HepG2 (cell line): Measurements from ENCODE around the gene DAAM2. TPM values are rescaled to one million over a fixed set of nuclear protein-coding genes. Genes with fewer than 3 reads are reported as not detected.

Experiments used
- ATAC-seq: fragments of 200-7000 bp; cut with Tn5 transposase; 3 replicates; pipeline ENCODE4 v1.9.1; 2020; ENCODE audit warnings: mild to moderate bottlenecking, moderate library complexity
- BruUV-seq: library from RNA; stranded (reverse); fragments of 400-500 nt; replicated peaks from 2 replicates; lab custom pipeline; 2021; lab: Mats Ljungman, UMichigan
- CTCF ChIA-PET: fragments of 300-600 bp; formaldehyde crosslinking; extraction: SDS; loops from one replicate; lab custom pipeline; 2021; ENCODE audit warnings: low total read pairs, inconsistent platforms, low intra/inter-chr PET ratio; lab: Yijun Ruan, JAX
- POLR2A ChIA-PET: fragments of 350-600 bp; sonication (Branson Sonifier 250); formaldehyde crosslinking; loops from one replicate; lab custom pipeline; 2020; ENCODE audit warnings: antibody characterized with exemption, inconsistent platforms; lab: Yijun Ruan, JAX
- DNase-seq: peaks from one replicate; pipeline ENCODE4 v3.0.0-alpha.2; 2015; ENCODE audit warnings: low spot score
- FAIRE-seq: peaks from 3 replicates; lab custom pipeline; 2011; peaks lifted over from hg19 to GRCh38; lab: Jason Lieb, UNC
- H2AFZ ChIP-seq: one replicate; pipeline ENCODE4 v1.6.1; 2011; ENCODE audit warnings: low read length, inconsistent platforms
- H3K27ac ChIP-seq: fragments of 300-600 bp; 3 replicates; pipeline ENCODE4 v1.8.0; 2011; ENCODE audit warnings: mixed run types, mild to moderate bottlenecking, mixed read lengths, low read length, inconsistent platforms; ENCODE audit not compliant: insufficient read depth; ENCODE audit errors: extremely low read length
- H3K27me3 ChIP-seq, 2 experiments: fragments of 200-600 bp in 1 of 2; 2 replicates in 1 of 2; 3 replicates in 1 of 2; pipeline versions ENCODE4 v1.6.0 to v1.8.0; 2011; ENCODE audit warnings: low read length in 2 of 2, mild to moderate bottlenecking in 2 of 2, moderate library complexity in 2 of 2, inconsistent platforms in 1 of 2; ENCODE audit not compliant: insufficient read depth in 2 of 2, control insufficient read depth in 1 of 2
- H3K36me3 ChIP-seq, 2 experiments: fragments of 200-600 bp in 1 of 2; replicated peaks in 1 of 2; 2 replicates in 1 of 2; 3 replicates in 1 of 2; pipeline versions ENCODE4 v1.5.1 to v1.8.0; 2011; ENCODE audit warnings: low read length in 2 of 2, inconsistent platforms in 1 of 2; ENCODE audit not compliant: insufficient read depth in 2 of 2, control insufficient read depth in 1 of 2
- H3K4me1 ChIP-seq: 2 replicates; pipeline ENCODE4 v1.5.1; 2012; ENCODE audit warnings: low read length, inconsistent platforms; ENCODE audit not compliant: insufficient read depth
- H3K4me2 ChIP-seq: 2 replicates; pipeline ENCODE4 v1.6.0; 2011; ENCODE audit warnings: low read depth, low read length, inconsistent platforms
- H3K4me3 ChIP-seq, 3 experiments: fragments of 200-600 bp in 1 of 3; sonication (generic), shearing (Covaris generic) in 1 of 3; replicated peaks in 1 of 3; 2 replicates each; pipeline ENCODE4 v1.5.1; 2011 to 2016; ENCODE audit warnings: low read length in 3 of 3, inconsistent platforms in 2 of 3, low read depth in 2 of 3, mild to moderate bottlenecking in 2 of 3, control low read depth in 1 of 3, mixed read lengths in 1 of 3; ENCODE audit not compliant: insufficient read depth in 1 of 3
- H3K79me2 ChIP-seq: one replicate; pipeline ENCODE4 v1.6.1; 2011; ENCODE audit warnings: low read length, inconsistent platforms; ENCODE audit not compliant: insufficient read depth
- H3K9ac ChIP-seq: 2 replicates; pipeline ENCODE4 v1.6.0; 2011; ENCODE audit warnings: mild to moderate bottlenecking, low read depth, low read length, inconsistent platforms; ENCODE audit not compliant: insufficient read depth
- H3K9me3 ChIP-seq: 2 replicates; pipeline ENCODE4 v1.5.1; 2012; ENCODE audit warnings: mild to moderate bottlenecking, low read length
- H4K20me1 ChIP-seq: 2 replicates; pipeline ENCODE4 v1.6.0; 2011; ENCODE audit warnings: inconsistent platforms, mild to moderate bottlenecking, low read length, moderate library complexity; ENCODE audit not compliant: insufficient read depth
- DDIT3 ChIP-seq: sonication (generic); formaldehyde crosslinking; IDR thresholded peaks from 2 replicates; pipeline ENCODE4 v1.4.0; 2020; ENCODE audit warnings: mild to moderate bottlenecking, missing genetic modification reagents
- HNF1B ChIP-seq: sonication (generic); formaldehyde crosslinking; IDR thresholded peaks from 2 replicates; pipeline ENCODE4 v1.5.1; 2020; ENCODE audit warnings: mild to moderate bottlenecking, moderate library complexity, missing genetic modification reagents
- MBD4 ChIP-seq: IDR thresholded peaks from 2 replicates; pipeline ENCODE4 v1.6.1; 2012; ENCODE audit warnings: low read length, inconsistent platforms, borderline replicate concordance
- ZHX2 ChIP-seq, 2 experiments: sonication (generic) in 1 of 2; formaldehyde crosslinking in 1 of 2; IDR thresholded peaks; 2 replicates each; pipeline versions ENCODE4 v1.6.1 to v1.9.0; 2014 to 2022; ENCODE audit warnings: antibody characterized with exemption in 1 of 2, borderline replicate concordance in 1 of 2, inconsistent platforms in 1 of 2, low read depth in 1 of 2, missing genetic modification reagents in 1 of 2
- ZNF180 ChIP-seq: sonication (generic); formaldehyde crosslinking; IDR thresholded peaks from 2 replicates; pipeline ENCODE4 v1.4.0; 2020; ENCODE audit warnings: low read depth, missing genetic modification reagents, borderline replicate concordance
- ZNF207 ChIP-seq: fragments of 450-650 bp; IDR thresholded peaks from 2 replicates; pipeline ENCODE4 v1.6.1; 2016; ENCODE audit warnings: antibody characterized with exemption, borderline replicate concordance
- WGBS: methylation state at CpG from one replicate; pipeline ENCODE4 v1.1.6; 2017; ENCODE audit warnings: low lambda C conversion rate; 5-methylcytosine and 5-hydroxymethylcytosine counted together
- in situ Hi-C: cut with HindIII; loops from 2 replicates; pipeline ENCODE4 v1.10.0; 2017; ENCODE audit warnings: low pct_unique_long_range_greater_than_20kb; ENCODE audit not compliant: extremely low pct_ligation_motif_present
- intact Hi-C: fragments of 100-400 bp; cut with micrococcal nuclease; formaldehyde crosslinking; loops from one replicate; pipeline ENCODE4 v1.10.0; 2022; ENCODE audit not compliant: unreplicated experiment
- polyA plus RNA-seq, 8 experiments: library from polyadenylated mRNA; depleted of rRNA in 3 of 8; stranded (reverse) in 7 of 8; unstranded in 1 of 8; fragments of >200 nt; fragmentation: Illumina TruSeq in 4 of 8; extraction: Trizol in 4 of 8; gene quantifications; 2 replicates each; pipeline versions ENCODE4 v1.2.1 to v1.2.3, GENCODE V29; 2011 to 2016; ENCODE audit warnings: low read depth in 4 of 8, missing spikeins in 1 of 8, mixed read lengths in 1 of 8; ENCODE audit not compliant: insufficient read depth in 1 of 8
- total RNA-seq, 5 experiments: library from RNA; depleted of rRNA; stranded (reverse); fragments of >200 nt; fragmentation: Illumina TruSeq; extraction: Trizol; gene quantifications; 2 replicates each; pipeline ENCODE4 v1.2.3, GENCODE V29; 2016; ENCODE audit warnings: low read depth in 1 of 5

The DAAM2 gene
- total and polyA plus RNA-seq, 2 of the 13 experiments (the other 11 are each of a cell fraction or from before 2014, with no cell fraction given): 0.01 TPM; not detected in 1

GRCh38 chr6:39792540-39793450 is 619 bp downstream of the DAAM2 start (continued):
- no peak for TF ChIP-seq ZHX2 (IDR thresholded peaks at IDR 0.05; ENCODE audit: low read depth)
- no peak for TF ChIP-seq ZHX2 (CRISPR knock-in tag; IDR thresholded peaks at IDR 0.05; ENCODE audit: borderline replicate concordance)
- no peak for TF ChIP-seq ZNF207
- TF ChIP-seq DDIT3 (CRISPR knock-in tag): no peak

GRCh38 chr6:39793516-39793915 is 1.3 kb downstream of the DAAM2 start:
- Histone ChIP-seq H3K9ac (no peak overlapping the region), H3K27ac (no peak overlapping the region), H3K4me3 (no peak overlapping the region), H3K9me3 (no peaks in the 10 kb centered on the region), H3K36me3 (no peaks in the 10 kb centered on the region), H3K4me1 (no peaks in the 10 kb centered on the region), H4K20me1 (no peaks in the 10 kb centered on the region), H3K4me2 (no peak overlapping the region), H2AFZ (no peak overlapping the region), H3K79me2 (no peaks in the 10 kb centered on the region), H3K27me3 (peaks cover 0 to 22% of the 10 kb centered on the region in 2 experiments; a peak in 2 of 5 replicates)
- BruUV-seq: no TSS peak
- FAIRE-seq (no peak), DNase-seq (no peak), ATAC-seq (no peak)
- 49% methylated on average over 7 of the region's 7 CpGs for WGBS
- CTCF ChIA-PET: no interaction called here
- in situ Hi-C loops (no loop called here), intact Hi-C loops (no loop called here)
- POLR2A ChIA-PET: no interaction called here
- TF ChIP-seq ZNF180: no peak
- no peak for TF ChIP-seq HNF1B (CRISPR knock-in tag)
- no peak for TF ChIP-seq MBD4
